Measurements from ENCODE around the gene PDIA5. TPM values are rescaled to one million over a fixed set of nuclear protein-coding genes. Genes with fewer than 3 reads are reported as not detected.

The PDIA5 gene
- polyA plus RNA-seq, 1 donor from 2014 or later: 1.4 TPM

GRCh38 chr3:123082370-123083065, 15.7 kb downstream of the PDIA5 start:
- H3K4me2 ChIP-seq (ENCODE audit: low read length): no peak overlapping the region
- no peaks in the 10 kb centered on the region for H3K36me3 ChIP-seq (ENCODE audit: insufficient read depth, low read length)
- H4K20me1 ChIP-seq (ENCODE audit: insufficient read depth): no peaks in the 10 kb centered on the region
- no peaks in the 10 kb centered on the region for H3K27me3 ChIP-seq (ENCODE audit: insufficient read depth, low read depth, low read length)
- no peak overlapping the region for H2AFZ ChIP-seq (ENCODE audit: low read depth, low read length)
- no peaks in the 10 kb centered on the region for H3K9me2 ChIP-seq (ENCODE audit: insufficient read depth, low read length)
- no peaks in the 10 kb centered on the region for H3F3A ChIP-seq (ENCODE audit: insufficient read depth, low read length, poor library complexity, severe bottlenecking)
- H3K79me2 ChIP-seq (replicated peaks; ENCODE audit: insufficient read depth, low read length): no peaks in the 10 kb centered on the region
- H3K4me3 ChIP-seq (ENCODE audit: low read length): no peak overlapping the region
- H3K9ac ChIP-seq (ENCODE audit: low read length): no peak overlapping the region
- H3K27ac ChIP-seq (ENCODE audit: low read length): no peak overlapping the region
- TF ChIP-seq REST (IDR thresholded peaks at IDR 0.05; ENCODE audit: borderline replicate concordance): no peak
- no peak for TF ChIP-seq SMC3 (conservative IDR thresholded peaks at IDR 0.05; ENCODE audit: poor library complexity)
- TF ChIP-seq TAF1 (IDR thresholded peaks at IDR 0.05; ENCODE audit: low read depth): no peak
- no peaks in the 10 kb centered on the region for H3K9me3 ChIP-seq (ENCODE audit: low read length)

- Histone ChIP-seq H3K4me3 (ENCODE audit: low read length) (no peak overlapping the region), H3K79me2 (replicated peaks; ENCODE audit: insufficient read depth, low read length) (no peaks in the 10 kb centered on the region), H3K9me3 (ENCODE audit: low read length) (no peaks in the 10 kb centered on the region), H3K9me2 (ENCODE audit: insufficient read depth, low read length) (no peaks in the 10 kb centered on the region), H3K4me2 (ENCODE audit: low read length) (no peak overlapping the region), H3F3A (ENCODE audit: insufficient read depth, low read length, poor library complexity, severe bottlenecking) (no peaks in the 10 kb centered on the region), H3K27me3 (ENCODE audit: insufficient read depth, low read depth, low read length) (no peaks in the 10 kb centered on the region), H3K27ac (ENCODE audit: low read length) (no peak overlapping the region), H3K36me3 (ENCODE audit: insufficient read depth, low read length) (no peaks in the 10 kb centered on the region), H3K9ac (ENCODE audit: low read length) (no peak overlapping the region), H2AFZ (ENCODE audit: low read depth, low read length) (no peak overlapping the region), H4K20me1 (ENCODE audit: insufficient read depth) (no peaks in the 10 kb centered on the region)
- TF ChIP-seq SMC3 (conservative IDR thresholded peaks at IDR 0.05; ENCODE audit: poor library complexity) (no peak), TAF1 (IDR thresholded peaks at IDR 0.05; ENCODE audit: low read depth) (no peak), CTCF (IDR thresholded peaks at IDR 0.05; ENCODE audit: poor library complexity, severe bottlenecking) (no peak), EP300 (conservative IDR thresholded peaks at IDR 0.05; ENCODE audit: poor library complexity, severe bottlenecking) (no peak), POLR2AphosphoS5 (IDR thresholded peaks at IDR 0.05) (no peak)
Measured at GRCh38 chr3:123083383-123084124, 16.7 kb downstream of the PDIA5 start.

GRCh38 chr3:123084192-123084591, 17.4 kb downstream of the PDIA5 start:
- H3K27ac ChIP-seq (ENCODE audit: low read length): no peak overlapping the region
- TF ChIP-seq RAD21 (conservative IDR thresholded peaks at IDR 0.05) (no peak), TAF1 (IDR thresholded peaks at IDR 0.05; ENCODE audit: low read depth) (no peak), POLR2AphosphoS5 (IDR thresholded peaks at IDR 0.05) (no peak), REST (IDR thresholded peaks at IDR 0.05; ENCODE audit: borderline replicate concordance) (no peak), EZH2 (IDR thresholded peaks at IDR 0.05; ENCODE audit: borderline replicate concordance, insufficient read depth, low read length, poor library complexity, severe bottlenecking) (no peak), MXI1 (conservative IDR thresholded peaks at IDR 0.05; ENCODE audit: poor library complexity, severe bottlenecking) (no peak), CTCF (IDR thresholded peaks at IDR 0.05; ENCODE audit: poor library complexity, severe bottlenecking) (no peak)

More at GRCh38 chr3:123084192-123084591, 17.4 kb downstream of the PDIA5 start:
- Histone ChIP-seq H3K9me3 (ENCODE audit: low read length) (no peaks in the 10 kb centered on the region), H3F3A (ENCODE audit: insufficient read depth, low read length, poor library complexity, severe bottlenecking) (no peaks in the 10 kb centered on the region), H4K20me1 (ENCODE audit: insufficient read depth) (no peaks in the 10 kb centered on the region), H3K9ac (ENCODE audit: low read length) (no peak overlapping the region), H2AFZ (ENCODE audit: low read depth, low read length) (no peak overlapping the region), H3K36me3 (ENCODE audit: insufficient read depth, low read length) (no peaks in the 10 kb centered on the region), H3K4me2 (ENCODE audit: low read length) (no peak overlapping the region), H3K4me3 (ENCODE audit: low read length) (no peak overlapping the region), H3K9me2 (ENCODE audit: insufficient read depth, low read length) (no peaks in the 10 kb centered on the region), H3K79me2 (replicated peaks; ENCODE audit: insufficient read depth, low read length) (no peaks in the 10 kb centered on the region), H3K27me3 (ENCODE audit: insufficient read depth, low read depth, low read length) (no peaks in the 10 kb centered on the region)
